Measurements from ENCODE around the gene ANK3. TPM values are rescaled to one million over a fixed set of nuclear protein-coding genes. Genes with fewer than 3 reads are reported as not detected.

The ANK3 gene
- total RNA-seq, 1 donor = 248 TPM

DNA sequence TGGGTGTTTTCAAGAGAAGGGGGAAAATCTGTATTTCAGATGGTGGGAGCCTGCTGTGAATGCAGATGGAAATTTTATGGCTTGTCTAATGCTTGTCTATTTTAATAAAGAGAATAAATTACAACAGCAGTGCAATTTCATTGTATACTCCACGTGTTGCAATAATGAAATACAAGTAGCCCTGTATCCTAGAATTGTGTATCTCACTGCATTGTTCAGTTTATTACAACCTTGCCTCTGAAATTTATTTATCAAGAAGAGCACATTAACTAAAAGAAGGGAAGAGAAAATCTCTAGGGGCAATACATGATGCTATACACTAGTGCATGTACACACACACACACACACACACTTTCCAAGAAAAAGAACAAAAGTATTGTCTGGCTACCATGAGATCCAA is 21.8 kb downstream of the ANK3 start:
- no peak for DNase-seq (ENCODE audit: low read depth)

DNA sequence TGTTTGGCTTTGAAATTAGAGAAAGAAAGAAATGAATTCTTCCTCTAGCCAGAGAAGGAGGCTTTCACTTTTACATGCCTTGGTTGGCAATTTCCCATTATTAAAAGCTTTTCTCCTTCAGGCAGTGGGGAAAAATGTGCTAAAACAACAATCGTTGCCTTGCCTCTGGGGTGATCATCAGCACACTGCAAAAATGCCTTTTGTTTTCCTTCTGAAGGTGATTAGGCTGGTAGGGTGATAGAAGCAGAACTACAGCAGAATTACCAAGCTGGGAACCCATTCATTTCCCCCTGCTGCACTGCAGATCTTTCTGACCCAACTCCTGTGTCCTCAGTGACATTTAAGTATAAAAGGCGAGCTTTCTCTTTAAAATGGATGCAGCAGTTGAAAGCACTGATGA is 22.2 kb downstream of the ANK3 start:
- TF ChIP-seq CTCF (IDR thresholded peaks at IDR 0.05; ENCODE audit: insufficient read depth, low read length) = no peak
- DNase-seq (ENCODE audit: low read depth) = peak; percentile 49
- no peak overlapping the region for H3K4me3 ChIP-seq (ENCODE audit: low read depth, low read length)

More for the DNA sequence above, 21.8 kb downstream of the ANK3 start:
- TF ChIP-seq CTCF (IDR thresholded peaks at IDR 0.05; ENCODE audit: insufficient read depth, low read length) = no peak
- no peak overlapping the region for H3K4me3 ChIP-seq (ENCODE audit: low read depth, low read length)

GRCh38 chr10:60367024-60367423 is 22.7 kb downstream of the ANK3 start:
- DNase-seq (ENCODE audit: low read depth) = no peak
- no peak for TF ChIP-seq CTCF (IDR thresholded peaks at IDR 0.05; ENCODE audit: insufficient read depth, low read length)
- H3K4me3 ChIP-seq (ENCODE audit: low read depth, low read length) = no peak overlapping the region

GRCh38 chr10:60363187-60363586 is 26.5 kb downstream of the ANK3 start:
- no peak for TF ChIP-seq CTCF (IDR thresholded peaks at IDR 0.05; ENCODE audit: insufficient read depth, low read length)
- DNase-seq (ENCODE audit: low read depth) = no peak
- no peak overlapping the region for H3K4me3 ChIP-seq (ENCODE audit: low read depth, low read length)

- no peak overlapping the region for H3K4me3 ChIP-seq (ENCODE audit: low read depth, low read length)
- no peak for TF ChIP-seq CTCF (IDR thresholded peaks at IDR 0.05; ENCODE audit: insufficient read depth, low read length)
- no peak for DNase-seq (ENCODE audit: low read depth)
Measured at GRCh38 chr10:60362461-60362860, 27.2 kb downstream of the ANK3 start.

DNA sequence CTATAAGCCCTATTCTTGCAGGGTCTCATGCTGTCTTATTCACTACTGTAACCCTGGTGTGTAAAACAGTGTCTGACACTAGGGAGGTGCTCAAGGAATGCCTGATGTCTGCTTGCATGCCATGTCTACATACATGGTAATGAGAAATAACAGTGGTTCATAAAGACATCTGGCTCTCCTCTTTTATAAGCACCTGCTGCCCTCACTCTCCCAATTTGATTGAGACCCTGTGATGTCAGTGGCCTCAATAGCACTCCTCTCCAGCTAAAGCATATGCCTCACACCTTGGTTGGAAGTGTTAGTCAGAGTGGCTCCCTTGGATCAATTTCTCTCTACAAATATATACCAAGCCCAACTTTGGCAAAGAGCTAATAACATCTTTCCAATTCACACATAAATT is 30.6 kb downstream of the ANK3 start:
- TF ChIP-seq CTCF (IDR thresholded peaks at IDR 0.05; ENCODE audit: insufficient read depth, low read length) = no peak

GRCh38 chr10:60358282-60358681 is 31.4 kb downstream of the ANK3 start:
- no peak for DNase-seq (ENCODE audit: low read depth)
- H3K4me3 ChIP-seq (ENCODE audit: low read depth, low read length) = no peak overlapping the region
- no peak for TF ChIP-seq CTCF (IDR thresholded peaks at IDR 0.05; ENCODE audit: insufficient read depth, low read length)

More for the DNA sequence above, 30.6 kb downstream of the ANK3 start:
- DNase-seq (ENCODE audit: low read depth) = no peak
- H3K4me3 ChIP-seq (ENCODE audit: low read depth, low read length) = no peak overlapping the region
